Neural progenitor cell (in vitro differentiated cells): ENCODE measurements around the gene GOPC. TPM values are rescaled to one million over a fixed set of nuclear protein-coding genes. Genes with fewer than 3 reads are reported as not detected.

ENCODE experiments used
- DNase-seq: peaks from one replicate; pipeline ENCODE4 v3.0.0-alpha.2; 2016; ENCODE audit warnings: low spot score
- H2AFZ ChIP-seq: fragments of 200-600 bp; sonication (generic); replicated peaks from 2 replicates; pipeline ENCODE4 v1.6.1; 2016; ENCODE audit warnings: antibody characterized with exemption
- H3F3A ChIP-seq: fragments of 200-600 bp; sonication (generic); 2 replicates; pipeline ENCODE4 v1.6.1; 2016; ENCODE audit warnings: antibody characterized with exemption, low read depth
- H3K27ac ChIP-seq: fragments of 200-600 bp; sonication (generic); 2 replicates; pipeline ENCODE4 v1.5.1; 2016; ENCODE audit warnings: mild to moderate bottlenecking
- H3K27me3 ChIP-seq: fragments of 200-600 bp; sonication (generic); 2 replicates; pipeline ENCODE4 v1.6.1; 2016; ENCODE audit warnings: mild to moderate bottlenecking, moderate library complexity
- H3K36me3 ChIP-seq: fragments of 200-600 bp; sonication (generic); 2 replicates; pipeline ENCODE4 v1.5.1; 2016
- H3K4me1 ChIP-seq: fragments of 200-600 bp; sonication (generic); 2 replicates; pipeline ENCODE4 v1.6.1; 2016; ENCODE audit warnings: mixed run types
- H3K4me2 ChIP-seq: fragments of 200-600 bp; sonication (generic); 2 replicates; pipeline ENCODE4 v1.6.1; 2016
- H3K4me3 ChIP-seq: fragments of 200-600 bp; sonication (generic); 2 replicates; pipeline ENCODE4 v1.5.1; 2016
- H3K79me2 ChIP-seq: fragments of 200-600 bp; sonication (generic); 2 replicates; pipeline ENCODE4 v1.6.1; 2016; ENCODE audit warnings: low read depth
- H3K9ac ChIP-seq: fragments of 200-600 bp; sonication (generic); 2 replicates; pipeline ENCODE4 v1.6.1; 2016
- H3K9me3 ChIP-seq: fragments of 200-600 bp; sonication (generic); 2 replicates; pipeline ENCODE4 v1.5.1; 2016; ENCODE audit warnings: low read depth
- H4K20me1 ChIP-seq: fragments of 200-600 bp; sonication (generic); 2 replicates; pipeline ENCODE4 v1.6.1; 2016; ENCODE audit warnings: low read depth
- H3K27ac Mint-ChIP-seq: 3 replicates; pipeline ENCODE4 v1.8.0; 2021; ENCODE audit warnings: mixed read lengths
- H3K27me3 Mint-ChIP-seq: 2 replicates; pipeline ENCODE4 v1.8.0; 2022; ENCODE audit warnings: low read depth, mild to moderate bottlenecking, inconsistent platforms, moderate library complexity, mixed read lengths; ENCODE audit not compliant: insufficient read depth
- H3K36me3 Mint-ChIP-seq: 3 replicates; pipeline ENCODE4 v1.8.0; 2021; ENCODE audit warnings: mixed read lengths
- H3K4me1 Mint-ChIP-seq: 3 replicates; pipeline ENCODE4 v1.8.0; 2021; ENCODE audit warnings: mixed read lengths
- H3K4me3 Mint-ChIP-seq: 3 replicates; pipeline ENCODE4 v1.8.0; 2021; ENCODE audit warnings: mild to moderate bottlenecking, moderate library complexity, mixed read lengths
- H3K9me3 Mint-ChIP-seq: 3 replicates; pipeline ENCODE4 v1.8.0; 2020; ENCODE audit warnings: mixed read lengths
- CTCF ChIP-seq: fragments of 200-600 bp; sonication (generic); IDR thresholded peaks from 2 replicates; pipeline ENCODE4 v1.5.1; 2017; ENCODE audit warnings: antibody characterized with exemption, mild to moderate bottlenecking
- EZH2 ChIP-seq: fragments of 200-600 bp; sonication (generic); IDR thresholded peaks from 2 replicates; pipeline ENCODE4 v1.6.1; 2017; ENCODE audit warnings: antibody characterized with exemption, mild to moderate bottlenecking, moderate library complexity
- EZH2phosphoT487 ChIP-seq: fragments of 200-600 bp; sonication (generic); IDR thresholded peaks from 2 replicates; pipeline ENCODE4 v1.6.1; 2017; ENCODE audit warnings: antibody characterized with exemption
- total RNA-seq: library from RNA; depleted of rRNA; stranded (reverse); fragments of >200 nt; gene quantifications from 2 replicates; pipeline ENCODE4 v1.2.3, GENCODE V29; 2015; ENCODE audit warnings: low replicate concordance

Gene GOPC
- total RNA-seq, 1 donor from 2014 or later, result 39.2 TPM

GRCh38 chr6:117600008-117600743 lies 2.1 kb downstream of the GOPC start:
- H3K27ac ChIP-seq, result no peak overlapping the region

GRCh38 chr6:117597755-117598154 lies 4.6 kb downstream of the GOPC start:
- H2AFZ ChIP-seq, result no peak overlapping the region
- H3K9ac ChIP-seq, result no peak overlapping the region
- H3K27me3 Mint-ChIP-seq, result peaks cover 3% of the 10 kb centered on the region
- no peak overlapping the region for H3K27ac ChIP-seq
- peaks cover 18% of the 10 kb centered on the region for H3K4me1 Mint-ChIP-seq
- H4K20me1 ChIP-seq, result peaks cover 6% of the 10 kb centered on the region
- TF ChIP-seq EZH2, result no peak
- H3K4me3 Mint-ChIP-seq, result no peak overlapping the region
- H3F3A ChIP-seq, result no peaks in the 10 kb centered on the region
- no peak overlapping the region for H3K4me2 ChIP-seq
- peaks cover 7% of the 10 kb centered on the region for H3K4me1 ChIP-seq
- H3K36me3 ChIP-seq, result peaks cover 9% of the 10 kb centered on the region
- H3K9me3 Mint-ChIP-seq, result peaks cover 23% of the 10 kb centered on the region
- H3K4me3 ChIP-seq, result no peak overlapping the region
- peaks cover 74% of the 10 kb centered on the region for H3K79me2 ChIP-seq
- no peak overlapping the region for H3K27ac Mint-ChIP-seq
- DNase-seq, result no peak
- peaks cover 34% of the 10 kb centered on the region for H3K36me3 Mint-ChIP-seq
- H3K27me3 ChIP-seq, result no peaks in the 10 kb centered on the region
- peaks cover 6% of the 10 kb centered on the region for H3K9me3 ChIP-seq

More at GRCh38 chr6:117600008-117600743, 2.1 kb downstream of the GOPC start:
- Histone ChIP-seq H3K4me3 (peak overlapping the region; percentile 67), H3F3A (no peaks in the 10 kb centered on the region), H3K27me3 (no peaks in the 10 kb centered on the region), H3K4me1 (peaks cover 7% of the 10 kb centered on the region), H3K36me3 (peaks cover 9% of the 10 kb centered on the region), H3K9ac (no peak overlapping the region), H3K79me2 (peaks cover 55% of the 10 kb centered on the region), H3K9me3 (peaks cover 6% of the 10 kb centered on the region), H3K4me2 (peak overlapping the region; percentile 73), H2AFZ (no peak overlapping the region), H4K20me1 (no peaks in the 10 kb centered on the region)
- peaks cover 20% of the 10 kb centered on the region for H3K4me1 Mint-ChIP-seq
- H3K36me3 Mint-ChIP-seq, result peaks cover 34% of the 10 kb centered on the region
- H3K27me3 Mint-ChIP-seq, result peaks cover 3% of the 10 kb centered on the region
- peak overlapping the region; percentile 97 for H3K4me3 Mint-ChIP-seq
- H3K27ac Mint-ChIP-seq, result no peak overlapping the region
- TF ChIP-seq CTCF (no peak), EZH2phosphoT487 (no peak), EZH2 (no peak)
- DNase-seq, result no peak
- peaks cover 23% of the 10 kb centered on the region for H3K9me3 Mint-ChIP-seq

- H3K4me3 ChIP-seq, result no peak overlapping the region
- H3F3A ChIP-seq, result no peaks in the 10 kb centered on the region
- Mint-ChIP-seq H3K27ac (no peak overlapping the region), H3K27me3 (no peaks in the 10 kb centered on the region), H3K4me1 (peaks cover 10% of the 10 kb centered on the region), H3K9me3 (peaks cover 23% of the 10 kb centered on the region), H3K36me3 (peaks cover 45% of the 10 kb centered on the region), H3K4me3 (no peak overlapping the region)
- H3K27ac ChIP-seq, result no peak overlapping the region
- H3K9ac ChIP-seq, result no peak overlapping the region
- H3K4me1 ChIP-seq, result no peaks in the 10 kb centered on the region
- H3K9me3 ChIP-seq, result peaks cover 6% of the 10 kb centered on the region
- H2AFZ ChIP-seq, result no peak overlapping the region
- peaks cover 72% of the 10 kb centered on the region for H3K79me2 ChIP-seq
- H3K36me3 ChIP-seq, result peaks cover 9% of the 10 kb centered on the region
- no peak for DNase-seq
- peaks cover 6% of the 10 kb centered on the region for H4K20me1 ChIP-seq
- H3K4me2 ChIP-seq, result no peak overlapping the region
- TF ChIP-seq EZH2, result no peak
- TF ChIP-seq CTCF, result no peak
- no peak for TF ChIP-seq EZH2phosphoT487
- H3K27me3 ChIP-seq, result no peaks in the 10 kb centered on the region
These were observed 7.0 kb downstream of the GOPC start for GRCh38 chr6:117595099-117595923.
